ENCODE data around the gene ADAP1.

DNA sequence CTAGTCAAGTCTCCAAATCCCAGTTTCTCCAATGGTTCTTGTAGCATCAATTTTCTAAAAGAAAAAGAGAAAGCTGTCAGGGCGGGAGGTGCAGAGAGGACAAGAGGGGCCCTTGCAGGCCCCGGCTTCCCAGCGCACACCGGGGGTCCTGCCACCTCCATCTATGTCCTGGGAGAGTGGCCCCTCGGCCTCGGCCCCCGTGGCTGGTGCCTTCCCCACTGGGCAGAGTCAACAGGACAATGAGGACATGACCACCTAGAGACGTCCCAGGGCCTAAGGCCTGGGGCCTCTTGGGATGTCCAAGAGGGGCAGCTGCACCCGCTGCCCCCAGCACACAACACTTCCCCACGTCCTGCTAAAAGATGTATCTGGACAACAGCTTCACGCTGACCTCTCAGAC, 14.9 kb upstream of the ADAP1 start:
- no peak for TF ChIP-seq EZH2 (IDR thresholded peaks at IDR 0.05; ENCODE audit: insufficient read depth, poor library complexity, severe bottlenecking)
- TF ChIP-seq EZH2phosphoT487 (IDR thresholded peaks at IDR 0.05; ENCODE audit: insufficient read depth, low read depth) = no peak
